GDM1 (cell line): ENCODE results near the gene GSKIP.
A peak's percentile ranks its signal among the peaks of the same experiment; 100 is the strongest.

Experiments used
- DNase-seq: peaks from one replicate; lab custom pipeline; 2025; lab: John Stamatoyannopoulos, UW

Gene GSKIP

DNA sequence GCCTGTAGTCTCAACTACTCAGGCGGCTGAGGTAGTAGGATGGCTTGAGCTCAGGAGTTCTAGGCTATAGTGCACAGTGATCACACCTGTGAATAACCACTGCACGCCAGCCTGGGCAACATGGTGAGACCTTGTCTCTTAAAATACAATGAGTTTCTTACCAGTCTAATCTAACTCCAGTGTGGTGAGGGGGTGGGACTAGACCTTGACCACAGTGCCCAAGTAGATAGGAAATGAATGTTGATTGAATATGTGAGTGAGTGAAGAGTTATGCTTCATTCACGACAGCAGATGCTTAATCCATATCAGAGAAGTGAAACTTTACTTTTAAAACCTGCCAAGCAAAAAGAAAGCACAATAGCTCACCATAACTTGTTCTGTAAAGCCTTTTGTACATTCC is 17.4 kb downstream of the GSKIP start:
- DNase-seq = no peak

DNA sequence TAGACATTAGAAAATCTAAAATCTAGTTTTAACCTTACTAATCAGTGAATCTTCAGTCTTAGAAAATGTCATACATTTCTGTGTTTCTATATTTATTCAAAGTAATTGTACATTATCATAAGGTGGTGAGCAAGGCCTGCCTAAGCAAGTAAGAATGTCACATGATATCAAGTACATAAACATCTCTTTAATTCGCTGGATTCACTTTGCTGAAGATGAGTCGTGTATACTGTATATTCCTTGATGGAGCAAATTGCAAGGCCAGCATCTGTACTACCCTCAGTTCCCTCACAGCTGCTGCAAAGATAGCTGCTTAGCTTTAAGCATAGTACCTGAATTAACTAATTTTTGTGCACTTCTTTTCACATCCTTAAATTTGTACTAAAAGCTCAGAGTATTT is 20.1 kb downstream of the GSKIP start:
- no peak for DNase-seq

DNA sequence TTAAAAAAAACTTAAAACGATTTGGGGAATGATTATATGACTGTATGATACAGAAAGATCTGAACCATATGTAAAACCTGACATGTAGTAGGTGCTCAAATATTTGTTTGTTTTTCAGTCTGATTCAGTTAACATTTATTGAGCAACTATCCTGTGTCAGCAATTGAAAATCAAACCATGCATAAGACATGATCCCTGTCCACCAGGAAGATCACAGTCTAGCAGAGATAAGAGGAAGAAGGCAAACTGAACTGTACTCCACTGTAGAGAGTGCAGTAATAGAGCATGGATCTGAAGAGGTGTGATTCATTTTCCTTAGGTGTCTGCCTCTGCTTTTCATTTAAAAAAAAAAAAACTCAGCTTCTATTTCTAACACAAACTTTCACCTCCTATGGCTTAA is 20.7 kb downstream of the GSKIP start:
- DNase-seq = no peak

DNA sequence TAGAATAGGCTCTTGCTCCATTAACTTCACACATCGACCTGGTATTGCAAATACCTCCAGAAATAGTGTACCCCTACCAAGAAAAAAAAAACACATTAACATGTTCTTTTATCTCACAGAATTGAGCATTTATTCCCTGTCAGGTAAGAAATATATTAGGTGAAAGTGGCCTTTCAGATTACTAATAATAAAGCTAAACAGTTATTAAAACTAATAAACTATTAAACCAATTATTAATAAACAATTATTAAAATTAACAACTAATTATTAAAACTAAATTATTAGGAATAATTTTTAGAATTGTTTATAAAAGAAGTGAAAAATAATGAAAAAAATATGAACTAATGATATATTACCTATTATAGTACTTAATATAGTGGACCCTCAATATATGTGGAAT is 21.4 kb downstream of the GSKIP start:
- no peak for DNase-seq

DNA sequence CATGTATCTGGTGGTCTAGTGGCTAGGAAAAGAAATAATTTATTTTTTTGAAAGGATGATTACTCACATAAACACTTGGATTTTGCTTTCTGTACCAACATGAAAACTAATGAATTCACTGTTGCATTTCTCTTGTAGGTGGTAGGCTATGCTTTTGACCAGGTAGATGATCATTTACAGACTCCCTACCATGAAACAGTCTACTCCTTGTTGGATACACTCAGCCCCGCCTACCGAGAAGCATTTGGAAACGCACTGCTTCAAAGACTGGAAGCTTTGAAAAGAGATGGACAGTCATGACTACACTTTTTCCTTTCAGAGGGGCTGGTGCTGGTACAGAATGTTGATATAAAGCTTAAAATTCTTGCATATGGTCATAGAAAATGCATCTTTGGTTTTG is 22.1 kb downstream of the GSKIP start:
- no peak for DNase-seq

DNA sequence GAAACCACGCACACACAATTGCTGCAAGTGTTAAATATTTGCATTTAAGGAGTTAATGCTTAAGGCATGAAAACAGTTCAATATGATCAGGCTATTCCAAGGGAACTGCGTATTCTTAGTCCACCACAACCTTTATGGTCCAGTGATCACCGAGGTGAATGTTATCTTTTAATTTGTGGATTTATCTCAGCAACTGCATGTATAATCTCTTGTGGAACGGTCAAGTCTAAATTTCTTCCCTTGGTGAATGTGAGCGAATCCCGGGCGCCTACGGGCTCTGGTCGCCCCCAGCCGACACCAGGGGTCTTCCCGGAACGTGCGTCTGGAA is 27.6 kb downstream of the GSKIP start:
- DNase-seq = no peak

DNA sequence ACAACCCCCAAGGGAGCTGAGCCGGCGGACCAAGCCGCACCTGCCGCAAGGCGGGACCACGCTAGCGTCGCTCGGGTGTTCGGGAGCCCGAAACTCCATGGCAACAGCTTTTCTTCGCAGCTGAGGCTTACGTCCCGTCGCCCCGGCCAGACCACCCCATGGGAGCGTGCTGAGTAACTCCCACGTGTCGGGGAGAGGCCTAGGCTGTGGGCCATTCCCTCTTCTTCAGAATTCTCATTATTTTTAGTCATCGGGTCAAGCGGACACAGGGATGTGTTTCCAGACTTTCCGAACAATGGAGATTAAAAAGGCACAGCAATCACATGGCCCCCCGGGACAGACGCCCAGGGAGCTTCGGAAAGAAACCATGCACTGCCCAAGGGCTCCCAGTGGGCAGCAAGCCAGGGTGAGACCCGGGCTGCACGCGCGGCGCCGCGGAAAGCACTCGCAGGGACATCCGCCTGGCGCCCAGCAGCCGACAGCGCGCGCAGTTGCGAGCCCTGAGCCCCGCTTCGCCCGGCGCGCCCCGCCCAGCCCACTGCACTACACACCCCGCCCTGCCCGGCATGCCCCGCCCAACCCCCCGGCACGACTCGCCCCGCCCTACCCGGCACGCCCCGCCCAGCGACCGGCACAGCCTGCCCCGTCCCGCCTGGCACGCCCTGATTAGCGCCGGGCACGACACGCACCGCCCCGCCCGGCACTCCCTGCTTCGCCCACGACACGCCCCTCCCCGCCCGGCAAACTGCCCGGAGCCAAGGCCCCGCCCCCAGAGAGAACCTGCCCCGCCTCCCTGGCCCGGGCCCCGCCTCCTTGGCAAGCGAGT is 28.2 kb downstream of the GSKIP start:
- peak; percentile 97 for DNase-seq

DNA sequence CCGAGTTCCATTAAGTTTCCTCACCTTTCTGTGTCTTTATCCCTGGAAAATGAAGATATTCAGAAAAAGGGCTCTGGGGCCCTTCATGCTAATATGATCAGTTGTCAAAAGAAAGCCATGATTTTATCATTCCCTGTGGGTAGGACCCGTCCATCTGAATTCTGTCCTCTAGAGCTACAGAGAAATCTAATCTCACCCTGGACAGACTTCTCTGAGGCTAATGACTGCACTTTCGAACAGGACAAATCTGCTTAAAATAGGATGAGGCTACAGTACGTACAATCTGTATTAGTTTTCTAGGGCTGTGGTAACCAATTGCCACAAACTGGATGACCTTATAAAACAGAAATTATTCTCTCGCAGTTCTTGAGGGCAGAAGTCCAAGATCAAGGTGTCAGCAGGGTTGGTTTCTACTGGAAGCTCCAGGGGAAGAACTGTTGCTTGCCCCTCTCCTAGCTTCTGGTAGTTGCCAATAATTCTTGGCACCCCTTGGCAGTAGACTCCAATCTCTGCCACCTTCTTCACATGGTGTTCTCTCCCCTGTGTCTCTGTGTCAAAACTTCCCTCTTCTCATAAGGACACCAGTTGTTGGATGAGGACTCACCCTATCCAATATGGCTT is 29.9 kb downstream of the GSKIP start:
- DNase-seq = no peak

DNA sequence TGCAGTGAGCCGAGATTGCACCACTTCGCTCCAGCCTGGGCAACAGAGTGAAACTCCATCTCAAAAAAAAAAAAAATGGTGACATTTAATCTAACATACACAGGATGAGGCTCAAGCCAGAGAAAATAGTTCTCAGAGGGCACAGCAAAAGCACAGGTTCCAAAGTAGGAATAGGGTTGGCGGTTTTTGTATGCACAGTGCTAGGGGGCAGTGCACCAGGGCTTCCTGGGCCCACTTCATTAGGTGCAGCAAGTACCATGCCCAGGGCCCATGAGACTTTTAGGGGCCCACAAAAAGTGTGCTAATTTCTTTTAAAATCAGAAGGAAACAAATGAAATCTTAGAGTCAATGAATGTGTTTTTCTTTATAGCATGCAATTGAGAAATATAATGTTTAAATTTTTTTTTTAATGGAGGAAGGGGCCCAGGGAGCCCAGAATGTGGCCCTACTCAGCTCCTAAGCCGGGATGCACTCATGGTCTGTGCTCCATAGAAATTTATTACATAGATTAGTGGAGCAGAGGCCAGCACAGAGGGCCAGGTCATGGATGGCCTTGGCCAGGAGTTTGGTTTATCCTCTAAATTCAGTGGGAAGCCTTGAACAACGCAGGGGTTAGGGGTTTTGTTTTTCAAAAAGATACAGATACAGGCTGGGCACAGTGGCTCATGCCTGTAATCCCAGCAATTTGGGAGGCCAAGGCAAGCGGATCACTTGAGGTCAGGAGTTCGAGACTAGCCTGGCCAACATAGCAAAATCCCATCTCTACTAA is 30.9 kb downstream of the GSKIP start:
- no peak for DNase-seq

DNA sequence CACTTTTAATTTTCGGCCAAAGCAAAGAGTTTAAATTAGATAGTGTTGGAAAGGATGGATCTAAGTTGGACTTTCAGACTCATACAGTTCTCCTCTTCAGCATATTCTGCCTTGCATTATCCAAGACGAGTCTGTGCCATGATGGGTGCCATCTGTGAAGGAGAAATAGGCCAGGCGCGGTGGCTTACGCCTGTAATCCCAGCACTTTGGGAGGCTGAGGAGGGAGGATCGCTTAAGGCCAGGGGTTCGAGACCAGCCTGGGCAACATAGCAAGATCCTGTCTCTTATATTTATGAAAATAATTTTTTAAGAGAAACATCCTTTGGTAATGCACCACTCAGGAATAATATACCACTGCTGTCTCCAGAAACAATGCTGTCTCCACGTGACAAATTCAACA is 35.1 kb downstream of the GSKIP start:
- DNase-seq = no peak

DNA sequence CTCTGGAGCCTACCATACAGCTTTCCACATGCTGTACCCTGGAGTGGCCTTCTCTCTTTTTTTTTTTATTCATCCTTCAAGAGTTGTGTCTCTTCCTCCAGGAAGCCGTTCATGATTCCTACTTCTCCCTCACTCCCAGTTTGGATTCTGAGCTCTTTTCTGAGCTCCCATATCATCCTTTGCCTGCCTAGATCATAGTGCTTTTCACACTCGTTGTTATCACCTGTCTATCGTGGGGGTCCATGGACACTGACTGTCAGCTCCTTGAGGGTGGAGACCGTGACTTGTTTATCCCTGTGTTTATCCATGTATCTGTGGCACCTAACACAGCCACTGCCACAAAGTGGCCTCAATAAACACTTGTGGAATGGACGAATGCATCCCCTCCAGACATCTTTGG is 35.6 kb downstream of the GSKIP start:
- DNase-seq = no peak

DNA sequence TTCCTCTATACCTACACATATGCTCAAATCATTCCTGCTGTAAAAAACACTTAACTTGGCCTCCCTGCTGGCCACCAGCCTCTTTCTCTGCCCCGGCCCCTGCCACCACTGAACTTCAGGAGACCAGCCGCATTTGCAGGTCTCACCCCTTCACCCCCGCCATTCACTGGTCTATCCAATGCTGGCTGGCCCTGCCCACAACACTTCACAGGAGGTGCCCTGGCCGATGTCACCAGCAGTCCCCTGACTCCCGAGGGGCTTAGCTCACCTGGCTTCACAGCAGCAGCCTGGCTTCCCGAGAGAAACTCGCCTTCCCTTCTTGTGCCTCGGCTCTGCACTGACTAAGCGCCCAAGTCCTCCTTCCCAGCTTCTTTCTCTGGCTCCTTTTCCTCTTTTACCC is 36.1 kb downstream of the GSKIP start:
- DNase-seq = no peak

DNA sequence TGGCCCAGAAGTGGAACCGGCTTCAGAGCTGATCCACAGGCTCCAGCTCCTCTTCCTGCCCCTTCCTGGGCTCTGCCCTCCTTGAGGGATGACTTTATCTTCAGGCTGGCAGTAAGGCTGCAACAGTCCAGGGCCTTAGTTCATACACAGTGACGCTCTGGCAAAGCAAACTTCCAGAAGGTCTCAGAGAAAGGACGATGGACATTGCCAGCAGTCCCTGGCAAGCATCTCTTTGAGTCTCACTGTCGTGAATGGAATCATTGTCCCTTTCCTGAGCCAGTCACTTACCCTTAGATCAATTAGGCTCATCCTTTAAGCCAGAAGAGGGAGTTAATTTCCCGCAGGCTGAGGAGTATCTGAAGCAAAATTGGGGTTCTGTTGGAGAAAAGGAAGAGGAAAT is 37.2 kb downstream of the GSKIP start:
- DNase-seq = no peak

DNA sequence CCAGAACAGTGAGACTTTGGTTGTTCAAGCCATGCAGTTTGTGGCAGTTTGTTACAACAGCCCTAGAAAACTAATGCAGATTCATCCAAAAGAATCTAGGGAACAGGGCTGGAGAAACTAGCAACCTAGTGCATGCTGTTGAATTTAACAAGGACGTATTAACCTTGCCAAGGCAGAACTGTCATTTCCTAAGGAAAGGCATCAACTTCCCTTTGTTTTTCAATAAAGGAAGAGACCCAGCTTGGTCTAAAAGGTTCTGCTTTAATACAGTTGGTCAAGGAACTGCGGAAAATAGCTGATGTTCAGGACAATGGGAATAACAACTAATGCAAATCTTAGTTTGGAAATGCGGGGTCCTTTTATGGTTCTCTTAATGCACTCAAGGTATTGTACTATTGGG is 40.1 kb downstream of the GSKIP start:
- DNase-seq = no peak

DNA sequence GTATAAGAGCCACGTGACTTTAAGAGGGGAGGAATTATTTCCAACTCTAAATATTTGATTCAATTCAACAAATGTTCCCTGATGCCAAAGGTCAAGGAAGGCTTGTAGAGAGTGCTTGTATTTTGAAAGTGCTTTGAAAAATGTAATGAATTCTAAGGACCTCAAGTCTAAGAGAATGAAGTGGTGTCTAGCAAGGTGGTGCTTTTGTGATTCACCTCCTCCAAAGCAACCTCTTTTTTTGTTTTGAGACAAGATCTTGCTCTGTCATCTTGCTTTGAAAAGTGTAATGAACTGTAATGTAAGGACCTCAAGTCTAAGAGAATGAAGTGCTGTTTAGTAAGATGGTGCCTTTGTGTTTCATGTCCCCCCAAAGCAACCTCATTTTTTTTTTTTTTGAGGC is 42.4 kb downstream of the GSKIP start:
- DNase-seq = no peak

DNA sequence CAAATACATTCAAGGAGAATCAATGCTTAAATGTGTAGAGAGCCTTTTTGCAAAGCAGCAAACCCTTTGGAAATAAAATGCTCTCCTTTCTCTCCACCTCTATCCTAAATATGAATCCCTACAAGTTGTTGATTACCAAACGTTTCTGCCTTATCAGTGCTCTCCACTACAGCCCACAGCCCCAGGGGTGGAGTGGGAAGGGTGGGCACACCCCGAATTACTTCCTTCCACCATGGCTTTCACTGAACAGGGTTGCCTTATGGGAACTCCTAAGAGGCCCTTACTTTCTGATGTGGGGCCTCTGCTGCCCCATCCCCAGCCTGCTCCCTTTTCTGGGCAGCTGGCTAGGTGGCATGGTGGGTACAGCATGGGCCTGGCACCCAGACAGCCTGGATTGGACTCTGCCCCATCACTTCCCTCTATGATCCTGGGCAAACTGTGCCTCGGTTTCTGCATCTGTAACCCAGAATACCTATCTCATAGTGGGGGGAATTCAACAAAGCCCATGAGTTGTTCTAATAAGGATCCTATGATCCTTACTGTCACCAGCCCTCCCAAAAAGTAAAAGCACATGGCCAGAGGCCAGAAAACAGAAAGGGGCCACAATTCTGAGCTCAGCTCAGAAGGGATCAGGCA is 44.7 kb downstream of the GSKIP start:
- no peak for DNase-seq

DNA sequence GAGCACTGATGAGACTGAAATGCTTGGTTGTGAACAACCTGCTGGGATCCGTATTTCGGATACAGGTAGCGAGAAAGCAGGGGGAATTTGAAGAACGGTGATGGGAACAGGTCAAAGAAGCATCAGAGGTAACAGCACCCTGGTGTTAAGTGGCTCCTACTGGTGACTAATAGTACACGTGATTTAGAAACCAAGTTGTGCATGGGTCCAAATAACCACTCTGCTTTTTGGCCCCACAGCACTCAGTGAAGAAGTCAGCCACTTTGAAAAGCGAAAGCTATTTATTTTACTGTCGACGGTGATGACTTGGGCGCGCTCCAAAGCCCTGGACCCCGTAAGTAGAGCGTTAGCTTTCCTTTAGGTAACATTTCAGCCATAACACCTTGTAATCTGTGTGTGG is 45.3 kb downstream of the GSKIP start:
- no peak for DNase-seq

DNA sequence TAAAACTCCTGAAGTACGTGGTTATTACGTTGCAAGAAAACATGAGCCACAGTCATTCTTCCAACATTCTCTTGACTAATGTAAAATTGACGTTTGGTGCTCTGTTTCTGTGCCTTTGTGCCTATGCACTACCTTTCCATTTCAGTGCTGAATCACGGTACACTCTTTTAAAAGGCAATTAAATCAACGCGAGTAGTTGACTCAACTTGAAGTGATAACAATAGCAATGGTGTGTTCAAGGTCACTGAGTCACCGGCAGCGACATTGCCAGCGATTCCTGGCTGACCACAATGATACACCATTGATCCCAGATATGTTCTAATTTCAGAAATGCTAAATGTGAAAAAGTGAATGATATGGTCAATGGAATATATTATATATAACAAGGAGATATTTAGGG is 46.4 kb downstream of the GSKIP start:
- no peak for DNase-seq

DNA sequence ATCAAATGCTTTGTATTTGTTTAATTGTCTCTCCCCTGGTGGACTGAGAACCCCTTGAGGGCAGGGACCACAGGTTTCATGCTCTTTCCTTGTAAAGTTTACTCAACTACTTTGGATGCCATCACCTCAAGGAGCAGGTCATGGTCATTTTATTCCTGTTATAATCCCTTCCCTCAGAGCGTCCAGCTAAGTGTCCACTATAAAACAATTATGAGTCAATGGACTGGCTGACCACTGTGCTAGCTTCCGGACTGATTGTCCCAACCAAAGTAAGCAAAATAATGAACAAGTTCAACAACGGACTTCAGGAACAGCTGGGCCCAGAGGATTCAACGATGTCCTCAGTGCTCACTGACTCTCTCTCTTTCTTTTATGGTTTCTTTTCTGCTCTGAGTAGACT is 46.8 kb downstream of the GSKIP start:
- DNase-seq = no peak

DNA sequence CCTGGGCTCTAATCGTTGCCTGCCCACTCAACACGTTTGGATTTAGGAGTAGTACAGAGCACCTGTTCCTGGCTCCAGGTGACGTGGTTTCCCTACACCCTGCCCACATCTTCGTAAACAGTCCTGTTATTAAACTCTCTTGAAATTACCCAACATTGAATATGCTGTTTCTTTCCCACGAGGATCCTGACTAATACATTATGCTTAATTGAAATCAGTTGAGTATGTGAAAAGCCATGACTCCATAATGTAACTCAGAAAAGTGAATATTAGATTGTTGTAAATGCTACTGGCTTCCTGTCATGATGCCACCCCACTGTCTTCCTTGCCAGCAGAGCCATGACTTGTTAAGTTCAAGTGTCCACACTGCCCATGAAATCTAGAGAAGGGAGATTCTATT is 50.2 kb downstream of the GSKIP start:
- no peak for DNase-seq

DNA sequence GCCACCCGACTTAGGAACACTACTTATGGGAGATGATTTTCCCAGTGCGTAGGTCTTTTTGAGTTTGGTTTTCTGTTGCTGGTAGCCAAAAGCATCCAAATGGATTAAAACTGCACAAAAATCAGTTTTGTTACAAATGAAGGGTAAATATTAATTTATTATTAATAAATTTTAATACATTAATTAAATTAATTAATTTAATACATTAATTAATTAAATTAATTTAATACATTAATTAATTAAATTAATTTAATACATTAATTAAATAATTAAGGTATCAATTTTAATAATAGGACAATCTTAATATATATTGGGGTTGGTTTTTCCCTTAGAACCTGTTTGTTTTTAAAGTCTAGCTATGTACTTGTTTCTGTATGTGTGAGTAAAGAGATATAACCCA is 52.2 kb downstream of the GSKIP start:
- no peak for DNase-seq

DNA sequence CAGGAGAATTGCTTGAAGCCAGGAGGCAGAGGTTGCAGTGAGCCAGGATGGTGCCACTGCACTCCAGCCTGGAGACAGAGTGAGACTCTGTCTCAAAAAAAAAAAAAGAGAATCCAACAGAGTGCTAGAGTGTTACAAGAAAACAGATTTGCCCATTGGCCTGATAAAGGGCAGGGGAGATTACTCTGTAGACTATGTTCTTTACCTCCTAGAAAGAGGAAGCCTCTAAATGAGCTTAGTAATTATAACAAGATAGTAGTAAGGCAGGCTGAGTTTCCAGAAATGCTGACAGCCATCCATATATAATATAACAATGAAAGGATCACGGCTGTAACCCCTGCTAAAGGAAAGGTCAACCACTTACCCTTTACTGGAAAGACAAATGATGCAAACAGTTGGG is 53.0 kb downstream of the GSKIP start:
- no peak for DNase-seq

DNA sequence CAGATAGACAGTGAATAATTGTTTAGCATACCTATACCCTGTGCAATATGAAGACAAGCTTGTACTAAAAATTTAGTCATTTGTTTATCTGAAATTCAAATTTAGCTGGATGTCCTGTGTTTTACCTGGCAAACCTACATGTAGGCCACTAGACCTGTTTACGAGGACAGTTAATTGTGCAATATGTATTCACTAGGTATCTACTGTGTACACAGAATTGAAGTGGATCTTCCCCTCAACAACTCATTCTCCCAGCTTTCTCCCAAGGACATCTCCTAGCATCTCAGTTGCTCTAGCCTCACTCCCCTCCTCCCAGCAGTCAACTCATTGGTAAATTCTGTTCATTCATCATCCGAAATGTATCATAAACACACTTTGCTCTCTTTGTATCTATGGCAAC is 53.9 kb downstream of the GSKIP start:
- no peak for DNase-seq
